ENCODE results near the gene OTOP3. TPM values are rescaled to one million over a fixed set of nuclear protein-coding genes. Genes with fewer than 3 reads are reported as not detected.

OTOP3 gene
- total and polyA plus RNA-seq, 2 of the 4 experiments (the other 2 are of a cell fraction), result not detected

- Histone ChIP-seq H4K91ac (ENCODE audit: insufficient read depth, low read depth, low read length) (no peak overlapping the region), H2AFZ (replicated peaks; ENCODE audit: low read length, poor library complexity) (no peak overlapping the region), H2BK20ac (ENCODE audit: low read depth, low read length) (no peak overlapping the region), H2AK5ac (ENCODE audit: low read depth, low read length) (no peak overlapping the region), H3K56ac (ENCODE audit: extremely low read depth, insufficient read depth, low read length) (no peak overlapping the region), H2AK9ac (replicated peaks; ENCODE audit: low read depth, low read length, poor library complexity) (no peak overlapping the region), H3K23ac (ENCODE audit: low read depth, low read length) (no peak overlapping the region), H3K4ac (ENCODE audit: low read depth, low read length) (no peak overlapping the region), H3K4me1 (ENCODE audit: control insufficient read depth, insufficient read depth, low read length) (no peaks in the 10 kb centered on the region), H4K5ac (ENCODE audit: low read depth, low read length) (no peak overlapping the region), H2BK15ac (ENCODE audit: low read depth, low read length) (no peak overlapping the region), H3K4me3 (ENCODE audit: insufficient read depth, low read depth, low read length) (no peak overlapping the region), H3K14ac (replicated peaks; ENCODE audit: low read depth, low read length) (no peak overlapping the region), H2BK120ac (ENCODE audit: low read depth, low read length) (no peak overlapping the region), H3K18ac (ENCODE audit: low read depth, low read length) (no peak overlapping the region), H3K27ac (ENCODE audit: insufficient read depth, low read length) (no peak overlapping the region), H3K36me3 (ENCODE audit: control insufficient read depth, insufficient read depth, low read length) (no peaks in the 10 kb centered on the region), H3K4me2 (ENCODE audit: low read depth, low read length) (no peak overlapping the region), H2BK5ac (ENCODE audit: low read depth, low read length, poor library complexity, severe bottlenecking) (no peak overlapping the region), H3K9ac (ENCODE audit: low read depth, low read length) (no peak overlapping the region), H4K8ac (ENCODE audit: low read depth in 2 of 2, low read length in 2 of 2) (no peak overlapping the region), H3K79me1 (ENCODE audit: low read depth in 1 of 2, low read length in 2 of 2) (no peaks in the 10 kb centered on the region), H3K9me1 (ENCODE audit: insufficient read depth, low read length) (no peaks in the 10 kb centered on the region), H4K20me1 (ENCODE audit: insufficient read depth, low read length) (no peaks in the 10 kb centered on the region), H3K9me3 (ENCODE audit: control insufficient read depth, insufficient read depth, low read length) (no peaks in the 10 kb centered on the region), H3K27me3 (ENCODE audit: control insufficient read depth, insufficient read depth, low read length) (peaks cover 54% of the 10 kb centered on the region)
- ChIA-PET CTCF (no interaction called here), POLR2A (ENCODE audit: unreplicated experiment) (no interaction called here)
- 60% methylated on average over 1 of the region's 24 CpGs; no CpG with 5 or more reads in 1 of the 2 experiments for WGBS, 2 experiments (ENCODE audit: extremely low coverage in 2 of 2, insufficient read length in 1 of 2)
- in situ Hi-C loops (cut with MboI; ENCODE audit: low sequenced_read_pairs) (loop anchor here (10.0 kb wide), 1 partner anchor 208 kb away; the partner anchor contains the start of gene NHERF1), dilution Hi-C loops (cut with HindIII; ENCODE audit: low sequenced_read_pairs, unreplicated experiment) (no loop called here), intact Hi-C loops (cut with micrococcal nuclease) (no loop called here)
- TF ChIP-seq, protein P1, sequence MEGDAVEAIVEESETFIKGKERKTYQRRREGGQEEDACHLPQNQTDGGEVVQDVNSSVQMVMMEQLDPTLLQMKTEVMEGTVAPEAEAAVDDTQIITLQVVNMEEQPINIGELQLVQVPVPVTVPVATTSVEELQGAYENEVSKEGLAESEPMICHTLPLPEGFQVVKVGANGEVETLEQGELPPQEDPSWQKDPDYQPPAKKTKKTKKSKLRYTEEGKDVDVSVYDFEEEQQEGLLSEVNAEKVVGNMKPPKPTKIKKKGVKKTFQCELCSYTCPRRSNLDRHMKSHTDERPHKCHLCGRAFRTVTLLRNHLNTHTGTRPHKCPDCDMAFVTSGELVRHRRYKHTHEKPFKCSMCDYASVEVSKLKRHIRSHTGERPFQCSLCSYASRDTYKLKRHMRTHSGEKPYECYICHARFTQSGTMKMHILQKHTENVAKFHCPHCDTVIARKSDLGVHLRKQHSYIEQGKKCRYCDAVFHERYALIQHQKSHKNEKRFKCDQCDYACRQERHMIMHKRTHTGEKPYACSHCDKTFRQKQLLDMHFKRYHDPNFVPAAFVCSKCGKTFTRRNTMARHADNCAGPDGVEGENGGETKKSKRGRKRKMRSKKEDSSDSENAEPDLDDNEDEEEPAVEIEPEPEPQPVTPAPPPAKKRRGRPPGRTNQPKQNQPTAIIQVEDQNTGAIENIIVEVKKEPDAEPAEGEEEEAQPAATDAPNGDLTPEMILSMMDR (conservative IDR thresholded peaks at IDR 0.05; ENCODE audit: low read depth, low read length), result no peak
- TF ChIP-seq RFX5 (IDR thresholded peaks at IDR 0.05; ENCODE audit: low read depth, low read length) (no peak), NFE2L2 (IDR thresholded peaks at IDR 0.05; ENCODE audit: low read depth, low read length) (no peak), POLR2A (IDR thresholded peaks at IDR 0.05; ENCODE audit: low read depth, low read length) (no peak), SMC3 (IDR thresholded peaks at IDR 0.05; ENCODE audit: low read depth, low read length) (no peak), RCOR1 (IDR thresholded peaks at IDR 0.05; ENCODE audit: insufficient replicate concordance, low read length) (no peak), BHLHE40 (IDR thresholded peaks at IDR 0.05; ENCODE audit: low read depth, low read length) (no peak), ELK1 (IDR thresholded peaks at IDR 0.05; ENCODE audit: borderline replicate concordance, low read depth, low read length) (no peak), MAZ (IDR thresholded peaks at IDR 0.05; ENCODE audit: borderline replicate concordance, low read depth, low read length) (no peak), CEBPB (IDR thresholded peaks at IDR 0.05; ENCODE audit: low read depth, low read length) (no peak), MXI1 (IDR thresholded peaks at IDR 0.05; ENCODE audit: borderline replicate concordance, low read depth, low read length) (no peak), CHD1 (IDR thresholded peaks at IDR 0.05; ENCODE audit: low read depth, low read length) (no peak), USF2 (IDR thresholded peaks at IDR 0.05; ENCODE audit: low read depth, low read length) (no peak)
- DNase-seq (no peak), ATAC-seq (ENCODE audit: low read depth) (no peak)
- BruUV-seq (replicated peaks), result no TSS peak
Observed at GRCh38 chr17:74952431-74953133, 16.9 kb downstream of the OTOP3 start.
